SK-N-SH (cell line): ENCODE measurements around the gene OR8B12.

Source experiments
- CTCF ChIP-seq: fragments of 200-600 bp; sonication (generic); IDR thresholded peaks from 2 replicates; pipeline ENCODE4 v1.6.1; 2017; ENCODE audit warnings: antibody characterized with exemption, mild to moderate bottlenecking, moderate library complexity
- ELF1 ChIP-seq: IDR thresholded peaks from 2 replicates; pipeline ENCODE4 v1.4.0; 2012
- EP300 ChIP-seq, 2 experiments: IDR thresholded peaks; 2 replicates each; pipeline versions ENCODE4 v1.4.0 to v1.6.1; 2012; ENCODE audit warnings: borderline replicate concordance in 1 of 2, low read depth in 1 of 2, low read length in 1 of 2
- FOSL2 ChIP-seq: IDR thresholded peaks from 2 replicates; pipeline ENCODE4 v1.4.0; 2012; ENCODE audit warnings: low read depth, mild to moderate bottlenecking, moderate library complexity, borderline replicate concordance
- GABPA ChIP-seq: IDR thresholded peaks from 2 replicates; pipeline ENCODE4 v1.4.0; 2012; ENCODE audit warnings: low read depth, mild to moderate bottlenecking
- GATA2 ChIP-seq: sonication (generic); formaldehyde crosslinking; IDR thresholded peaks from 2 replicates; pipeline ENCODE4 v1.5.0; 2020; ENCODE audit warnings: mild to moderate bottlenecking, missing genetic modification reagents
- IRF3 ChIP-seq: fragments of 150-350 bp; IDR thresholded peaks from 2 replicates; pipeline ENCODE4 v1.6.1; 2016; ENCODE audit warnings: mild to moderate bottlenecking, low read depth, low read length
- MAX ChIP-seq: IDR thresholded peaks from 2 replicates; pipeline ENCODE4 v1.4.0; 2012; ENCODE audit warnings: low read depth
- PBX3 ChIP-seq: IDR thresholded peaks from 2 replicates; pipeline ENCODE4; 2012
- POLR2AphosphoS5 ChIP-seq: IDR thresholded peaks from 2 replicates; pipeline ENCODE4 v1.6.1; 2012; ENCODE audit warnings: low read depth, low read length
- RAD21 ChIP-seq: IDR thresholded peaks from 2 replicates; pipeline ENCODE4 v1.6.1; 2012; ENCODE audit warnings: mild to moderate bottlenecking, low read length
- REST ChIP-seq: IDR thresholded peaks from 2 replicates; pipeline ENCODE4 v1.6.1; 2012; ENCODE audit warnings: mild to moderate bottlenecking, low read depth, low read length, moderate library complexity
- RFX5 ChIP-seq: IDR thresholded peaks from 2 replicates; pipeline ENCODE4 v1.6.1; 2012; ENCODE audit warnings: mild to moderate bottlenecking, improper control_type of control experiment, low read length
- TEAD4 ChIP-seq: IDR thresholded peaks from 2 replicates; pipeline ENCODE4 v1.4.0; 2012; ENCODE audit warnings: mild to moderate bottlenecking, borderline replicate concordance; ENCODE audit not compliant: insufficient read depth

- TF ChIP-seq FOSL2: no peak
- no peak for TF ChIP-seq CTCF
- TF ChIP-seq REST: no peak
- TF ChIP-seq PBX3: no peak
- no peak for TF ChIP-seq TEAD4
- no peak for TF ChIP-seq GABPA
- no peak for TF ChIP-seq GATA2 (CRISPR knock-in tag)
- no peak for TF ChIP-seq EP300 (IDR thresholded peaks at IDR 0.05; ENCODE audit: borderline replicate concordance in 1 of 2, low read depth in 1 of 2, low read length in 1 of 2)
- no peak for TF ChIP-seq IRF3
- TF ChIP-seq RFX5: no peak
- TF ChIP-seq RAD21: no peak
- TF ChIP-seq ELF1: no peak
- no peak for TF ChIP-seq POLR2AphosphoS5
- no peak for TF ChIP-seq MAX
These were observed 309 bp downstream of the OR8B12 start for GRCh38 chr11:124543145-124543544.
